Measurements from ENCODE around the gene PM20D2. TPM values are rescaled to one million over a fixed set of nuclear protein-coding genes. Genes with fewer than 3 reads are reported as not detected.

PM20D2 gene, protein sequence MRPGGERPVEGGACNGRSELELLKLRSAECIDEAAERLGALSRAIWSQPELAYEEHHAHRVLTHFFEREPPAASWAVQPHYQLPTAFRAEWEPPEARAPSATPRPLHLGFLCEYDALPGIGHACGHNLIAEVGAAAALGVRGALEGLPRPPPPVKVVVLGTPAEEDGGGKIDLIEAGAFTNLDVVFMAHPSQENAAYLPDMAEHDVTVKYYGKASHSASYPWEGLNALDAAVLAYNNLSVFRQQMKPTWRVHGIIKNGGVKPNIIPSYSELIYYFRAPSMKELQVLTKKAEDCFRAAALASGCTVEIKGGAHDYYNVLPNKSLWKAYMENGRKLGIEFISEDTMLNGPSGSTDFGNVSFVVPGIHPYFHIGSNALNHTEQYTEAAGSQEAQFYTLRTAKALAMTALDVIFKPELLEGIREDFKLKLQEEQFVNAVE
- 10.2 and 13.9 TPM in 2 replicates for total RNA-seq (2014; rRNA removed; shearing (Covaris generic))
- polyA plus RNA-seq (2016; fragmentation: Nextera tagmentation; extraction: Ambion mirVana): 3.4 and 4.4 TPM in 2 replicates
- long read RNA-seq, full-length matches to known transcripts: 1 of 1 reads
- long read RNA-seq, partial matches to known transcripts: 0 of 1 reads
- long read RNA-seq, other reads (novel, unspliced or antisense): 0 of 1 reads

GRCh38 chr6:89145956-89146717, at the start of gene PM20D2:
Gene PM20D2, plus strand, starts transcription at chr6:89146055. Its CDS starts 90 bp downstream, at chr6:89146145.
- no peaks in the 10 kb centered on the region; the same call in 1 of the 3 replicates for H3K36me3 Mint-ChIP-seq (ENCODE audit: low read depth)
- H4K20me1 ChIP-seq (replicated peaks; ENCODE audit: insufficient read depth): no peaks in the 10 kb centered on the region; the same call in 1 of the 2 replicates
- H3K4me1 ChIP-seq (ENCODE audit: insufficient read depth): peaks cover 8% of the 10 kb centered on the region; the same call in 1 of the 2 replicates
- peak within 1 kb of the TSS; percentile 74 for H3K4me3 Mint-ChIP-seq
- H3K9me2 ChIP-seq (ENCODE audit: insufficient read depth): no peaks in the 10 kb centered on the region
- peaks cover 9% of the 10 kb centered on the region for H3K4me1 Mint-ChIP-seq
- H3K36me3 ChIP-seq (ENCODE audit: insufficient read depth): no peaks in the 10 kb centered on the region; the same call in 1 of the 2 replicates
- H3K27me3 Mint-ChIP-seq (ENCODE audit: insufficient read depth, low read depth, poor library complexity): peaks cover 15% of the 10 kb centered on the region
- no peak within 1 kb of the TSS for H3K27ac Mint-ChIP-seq
- H3K4me3 ChIP-seq: peak within 1 kb of the TSS; percentile 47
- ATAC-seq (peak; percentile 89), DNase-seq (ENCODE audit: low spot score) (peak; percentile 72)
- no peak within 1 kb of the TSS for H3K27ac ChIP-seq (ENCODE audit: low read depth)
- no peaks in the 10 kb centered on the region for H3K79me2 ChIP-seq (replicated peaks; ENCODE audit: insufficient read depth)
- H3K9me3 Mint-ChIP-seq: no peaks in the 10 kb centered on the region
- TF ChIP-seq REST (IDR thresholded peaks at IDR 0.05; ENCODE audit: unreplicated experiment) (no peak), POLR2AphosphoS5 (IDR thresholded peaks at IDR 0.05; ENCODE audit: low read depth) (peak; percentile 47; the same call in 1 of the 2 replicates), CREB1 (CRISPR knock-in tag; IDR thresholded peaks at IDR 0.05; ENCODE audit: low read depth) (0 out of 2 replicates have a peak, but pooled peaks have one; percentile 30)
- H3F3A ChIP-seq (replicated peaks; ENCODE audit: low read depth): no peaks in the 10 kb centered on the region
- H3K27me3 ChIP-seq (ENCODE audit: insufficient read depth): peaks cover 73% of the 10 kb centered on the region
- H2AFZ ChIP-seq: peak within 1 kb of the TSS; percentile 90
- H3K4me2 ChIP-seq: peak within 1 kb of the TSS; percentile 76

DNA sequence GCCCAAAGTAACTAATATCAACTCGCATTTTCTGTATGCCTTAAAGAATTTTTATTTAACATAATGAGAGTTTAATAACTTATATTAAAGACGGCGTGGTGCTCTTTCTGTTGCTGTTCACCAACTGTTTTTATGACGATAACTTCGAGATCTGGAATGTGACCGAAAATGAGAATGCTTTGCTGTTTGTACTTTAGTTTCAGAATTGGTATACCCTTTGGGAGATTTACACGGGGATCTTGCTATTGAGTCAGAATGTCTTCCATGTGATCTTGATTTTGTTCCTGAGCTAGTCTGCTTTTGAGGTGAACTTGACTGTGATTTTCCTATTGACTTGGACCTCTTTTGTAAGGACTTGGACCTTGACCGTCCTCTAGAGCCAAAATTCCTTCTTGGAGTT, 47.4 kb upstream of the PM20D2 start:
- H4K20me1 ChIP-seq (replicated peaks; ENCODE audit: insufficient read depth): no peaks in the 10 kb centered on the region
- H3K9me2 ChIP-seq (ENCODE audit: insufficient read depth): no peaks in the 10 kb centered on the region
- Mint-ChIP-seq H3K4me3 (no peak overlapping the region), H3K27me3 (ENCODE audit: insufficient read depth, low read depth, poor library complexity) (peaks cover 1% of the 10 kb centered on the region), H3K9me3 (no peaks in the 10 kb centered on the region), H3K4me1 (no peaks in the 10 kb centered on the region), H3K27ac (no peak overlapping the region), H3K36me3 (ENCODE audit: low read depth) (peaks cover 3% of the 10 kb centered on the region; the same call in 2 of the 3 replicates)
- H3K4me2 ChIP-seq: no peak overlapping the region
- no peaks in the 10 kb centered on the region for H3K36me3 ChIP-seq (ENCODE audit: insufficient read depth)
- H3K4me3 ChIP-seq: no peak overlapping the region
- TF ChIP-seq EZH2phosphoT487 (IDR thresholded peaks at IDR 0.05; ENCODE audit: unreplicated experiment): no peak
- TF ChIP-seq ETS1 (IDR thresholded peaks at IDR 0.05): no peak
- no peak for TF ChIP-seq STAT1 (IDR thresholded peaks at IDR 0.05; ENCODE audit: unreplicated experiment)
- TF ChIP-seq CREB1 (CRISPR knock-in tag; IDR thresholded peaks at IDR 0.05; ENCODE audit: low read depth): no peak
- TF ChIP-seq ZNF462 (CRISPR knock-in tag; IDR thresholded peaks at IDR 0.05): no peak
- H3K27ac ChIP-seq (ENCODE audit: low read depth): no peak overlapping the region
- no peak for DNase-seq (ENCODE audit: low spot score)
- H3K4me1 ChIP-seq (ENCODE audit: insufficient read depth): no peaks in the 10 kb centered on the region
- H3K27me3 ChIP-seq (ENCODE audit: insufficient read depth): no peaks in the 10 kb centered on the region
- H3K79me2 ChIP-seq (replicated peaks; ENCODE audit: insufficient read depth): no peaks in the 10 kb centered on the region
- H3F3A ChIP-seq (replicated peaks; ENCODE audit: low read depth): no peaks in the 10 kb centered on the region
- no peak overlapping the region for H2AFZ ChIP-seq
- no peak for ATAC-seq

All from GM23338 (cell line).